Head of caudate nucleus (tissue), 42 donors: ENCODE results near the gene ACIN1.

ENCODE experiments used
- DNase-seq, 42 donors: peaks; one replicate each; pipeline versions ENCODE4 v3.0.0 to v3.0.0-alpha.2; 2020 to 2021; ENCODE audit warnings: mixed read lengths in 7 of 42
- intact Hi-C: fragments of 100-400 bp; cut with DNase I; formaldehyde crosslinking; loops from one replicate; pipeline ENCODE4 v1.15.0; 2022

ACIN1 gene

DNA sequence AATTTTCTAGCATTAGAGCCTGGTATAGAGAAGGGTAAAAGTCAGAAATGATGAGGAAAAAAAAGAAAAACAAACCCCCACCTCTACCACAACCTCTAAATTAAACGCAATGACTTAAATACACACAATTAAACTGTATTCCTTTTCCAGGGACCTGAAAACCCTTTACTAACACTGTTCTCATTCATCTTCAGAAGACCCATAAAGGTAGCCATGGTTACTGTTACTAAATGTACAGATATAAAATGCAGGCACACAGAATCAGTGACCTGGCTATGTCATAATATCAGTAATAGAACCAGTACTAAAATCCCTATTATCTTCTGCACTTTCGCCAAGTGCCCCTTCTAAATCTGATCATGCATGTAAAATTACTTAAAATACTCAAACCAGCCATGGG, 1.4 kb downstream of the ACIN1 start:
- no peak for DNase-seq
- intact Hi-C loops: loop anchor here (10.0 kb wide), 1 partner anchor 211 kb away; the partner anchor contains the start of genes BCL2L2 and PPP1R3E

DNA sequence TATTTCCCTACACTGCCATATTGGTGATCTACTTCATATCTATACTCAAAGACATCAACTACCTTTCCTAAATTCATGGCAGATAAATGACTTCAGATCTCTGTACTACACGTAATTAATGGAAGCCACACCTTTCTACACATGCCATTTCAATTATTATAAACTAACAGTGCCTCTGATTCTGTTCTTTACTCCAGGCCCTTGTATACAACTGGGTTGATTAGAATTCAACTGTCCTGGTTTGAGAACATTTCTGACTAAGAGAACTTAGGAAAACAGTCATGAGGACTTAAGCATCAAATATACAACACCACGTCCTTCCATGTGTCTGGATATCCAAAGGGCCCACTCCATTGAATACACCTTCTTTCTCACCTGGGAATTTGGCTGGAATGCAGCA, 1.8 kb downstream of the ACIN1 start:
- DNase-seq: no peak
- intact Hi-C loops: loop anchor here (10.0 kb wide), 1 partner anchor 212 kb away; the partner anchor contains the start of genes BCL2L2 and PPP1R3E

DNA sequence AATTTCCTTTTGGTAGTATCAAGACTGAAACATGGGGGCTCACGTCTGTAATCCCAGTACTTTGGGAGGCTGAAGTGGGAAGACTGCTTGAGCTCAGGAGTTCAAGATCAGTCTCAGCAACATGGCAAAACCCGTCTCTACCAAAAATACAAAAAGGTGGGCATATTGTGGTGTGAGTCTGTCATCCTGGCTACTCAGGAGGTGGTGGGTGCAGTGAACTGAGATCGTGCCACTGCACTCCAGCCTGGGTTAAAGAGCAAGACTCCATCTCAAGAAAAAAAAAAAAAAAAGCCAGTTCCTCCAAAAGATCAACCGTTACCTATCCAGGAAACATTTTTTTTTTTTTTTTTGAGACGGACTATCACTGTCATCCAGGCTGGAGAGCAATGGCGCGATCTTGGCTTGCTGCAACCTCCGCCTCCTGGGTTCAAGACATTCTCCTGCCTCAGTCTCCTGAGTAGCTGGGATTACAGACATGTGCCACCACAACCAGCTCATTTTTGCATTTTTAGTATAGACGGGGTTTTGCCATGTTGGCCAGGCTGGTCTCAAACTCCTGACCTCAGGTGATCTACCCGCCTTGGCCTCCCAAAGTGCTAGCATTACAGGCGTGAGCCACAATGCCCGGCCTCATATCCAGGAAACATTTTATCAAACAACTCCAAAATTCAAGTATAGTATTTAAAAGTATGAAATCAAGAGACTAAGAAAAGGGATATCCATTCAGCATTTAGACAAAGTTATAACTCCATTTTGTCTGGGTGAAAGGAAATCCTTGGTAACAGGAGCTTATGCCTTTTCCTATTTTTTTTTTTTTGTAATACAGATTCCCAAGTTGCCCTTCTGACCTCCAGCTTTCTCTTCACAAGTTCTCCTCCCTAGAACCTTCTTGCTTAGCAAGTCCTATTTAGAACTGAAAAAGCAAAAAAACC, 3.4 kb downstream of the ACIN1 start:
- no peak for DNase-seq
- intact Hi-C loops: loop anchor here (10.0 kb wide), 1 partner anchor 213 kb away; the partner anchor contains the start of genes BCL2L2 and PPP1R3E

DNA sequence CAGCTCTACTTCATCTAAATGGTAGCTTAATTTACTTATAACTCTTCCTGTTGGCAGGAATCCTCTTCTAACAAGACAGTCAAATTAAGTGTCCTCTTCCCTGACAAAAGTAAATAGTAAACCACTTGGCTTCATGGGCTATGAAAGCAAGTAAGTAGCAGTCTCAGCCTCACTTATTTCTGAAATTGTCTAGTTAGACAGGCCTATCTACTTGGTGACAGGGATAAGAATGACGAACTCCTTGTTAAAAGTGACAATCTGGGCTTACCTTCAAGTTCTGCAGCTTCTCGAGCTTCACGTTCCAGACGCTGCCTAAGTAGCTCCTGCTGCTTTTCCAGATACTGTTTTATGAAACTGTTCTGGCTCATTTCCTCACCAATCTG, 4.7 kb downstream of the ACIN1 start:
- no peak for DNase-seq
- intact Hi-C loops: loop anchor here (10.0 kb wide), 1 partner anchor 215 kb away; the partner anchor contains the start of genes BCL2L2 and PPP1R3E

DNA sequence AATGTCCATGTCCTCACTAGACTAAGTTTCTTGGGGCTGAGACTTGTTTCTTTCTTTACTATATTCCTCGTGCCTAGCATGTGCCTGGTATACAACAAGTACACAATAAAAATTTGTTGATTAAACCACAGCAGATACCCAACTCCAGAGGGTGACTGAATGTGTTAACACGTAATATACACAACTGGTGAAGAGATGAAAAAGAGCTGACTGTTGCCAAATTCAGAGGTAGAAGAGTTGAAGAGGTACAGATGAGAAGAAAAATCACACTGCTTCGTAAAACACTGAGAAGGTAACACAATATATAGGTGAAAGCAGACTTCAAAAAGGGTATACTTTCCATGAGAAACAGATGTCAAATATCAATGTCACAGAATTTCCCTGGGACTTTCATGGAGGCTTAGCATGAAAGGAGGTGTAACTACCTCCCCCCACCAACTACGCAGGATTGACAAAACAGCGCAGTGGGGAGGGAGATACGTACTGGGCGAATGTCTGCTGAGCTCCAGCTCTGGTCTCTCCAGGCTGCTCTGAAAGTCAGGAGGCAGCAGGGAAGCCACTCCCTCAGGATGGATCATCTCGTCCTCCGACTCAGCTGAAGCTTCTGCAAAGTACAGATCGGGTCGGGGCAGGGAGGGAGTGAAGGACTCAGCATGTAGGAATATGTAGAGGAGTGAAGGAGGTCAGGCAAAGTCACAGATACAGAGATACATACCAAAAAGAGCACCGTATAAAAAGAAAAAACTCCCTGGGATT, 5.3 kb downstream of the ACIN1 start:
- intact Hi-C loops: loop anchor here (10.0 kb wide), 1 partner anchor 215 kb away; the partner anchor contains the start of genes BCL2L2 and PPP1R3E
- no peak for DNase-seq

DNA sequence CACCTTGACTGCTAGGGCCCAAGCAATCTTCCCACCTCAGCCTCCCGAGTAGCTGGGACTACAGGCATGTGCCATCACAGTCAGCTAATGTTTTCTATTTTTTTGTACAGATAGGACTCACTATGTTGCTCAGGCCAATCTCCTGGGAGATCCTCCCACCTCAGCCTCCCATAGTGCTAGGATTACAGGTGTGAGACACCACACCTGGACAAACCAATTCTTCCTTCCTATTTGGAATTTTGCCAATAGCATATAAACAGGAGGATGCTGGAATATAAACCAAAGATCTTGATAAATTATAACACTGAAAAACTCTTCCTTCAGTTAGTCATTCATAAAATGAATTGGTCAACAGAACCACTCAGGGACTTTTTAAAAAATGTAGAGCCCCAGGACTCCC, 8.4 kb downstream of the ACIN1 start:
- no peak for DNase-seq
- intact Hi-C loops: no loop called here

DNA sequence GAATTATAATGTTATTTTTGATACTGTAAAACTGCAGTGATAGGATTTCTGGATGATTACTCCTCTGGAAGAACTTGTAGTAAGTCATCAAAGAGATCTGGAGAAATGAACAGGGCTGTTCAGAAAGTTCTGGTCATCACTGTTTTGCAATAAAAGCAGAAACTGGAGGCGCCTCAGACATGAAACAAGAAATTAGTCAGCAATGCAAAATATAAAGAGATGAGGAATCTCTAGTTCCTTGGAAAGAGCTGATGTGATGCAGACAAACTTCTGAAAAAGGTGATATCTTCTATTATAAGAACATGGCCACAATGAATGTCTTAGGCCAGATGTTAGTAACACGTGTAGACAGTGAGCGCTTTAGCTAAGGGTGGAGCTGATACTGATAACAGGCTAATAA, 9.5 kb downstream of the ACIN1 start:
- intact Hi-C loops: no loop called here
- no peak for DNase-seq

GRCh38 chr14:23080474-23080873, 14.5 kb downstream of the ACIN1 start:
- intact Hi-C loops: no loop called here
- no peak for DNase-seq

- DNase-seq: no peak
- intact Hi-C loops: loop anchor here (10.0 kb wide), 1 partner anchor 105 kb away; the partner anchor contains the start of gene SLC7A8
These were observed 15.2 kb downstream of the ACIN1 start for GRCh38 chr14:23079716-23080115.

- peak in 13 of 42 donors; percentile 29 to 79 (median 55) for DNase-seq
- intact Hi-C loops: loop anchor here (10.0 kb wide), 1 partner anchor 106 kb away; the partner anchor contains the start of gene SLC7A8
These were observed 16.2 kb downstream of the ACIN1 start for GRCh38 chr14:23078692-23079116.

- intact Hi-C loops: loop anchor here (10.0 kb wide), 1 partner anchor 107 kb away; the partner anchor contains the start of gene SLC7A8
- DNase-seq: no peak
These were observed 17.0 kb downstream of the ACIN1 start for GRCh38 chr14:23077962-23078361.

GRCh38 chr14:23076785-23077408, 18.0 kb downstream of the ACIN1 start:
- intact Hi-C loops: loop anchor here (10.0 kb wide), 1 partner anchor 108 kb away; the partner anchor contains the start of gene SLC7A8

GRCh38 chr14:23074906-23075305, 20.0 kb downstream of the ACIN1 start:
- no peak for DNase-seq
- intact Hi-C loops: loop anchor here (10.0 kb wide), 1 partner anchor 110 kb away; the partner anchor contains the start of gene SLC7A8

More at GRCh38 chr14:23076785-23077408, 18.0 kb downstream of the ACIN1 start:
- DNase-seq: peak in 4 of 42 donors; percentile 20 to 71 (median 49)

DNA sequence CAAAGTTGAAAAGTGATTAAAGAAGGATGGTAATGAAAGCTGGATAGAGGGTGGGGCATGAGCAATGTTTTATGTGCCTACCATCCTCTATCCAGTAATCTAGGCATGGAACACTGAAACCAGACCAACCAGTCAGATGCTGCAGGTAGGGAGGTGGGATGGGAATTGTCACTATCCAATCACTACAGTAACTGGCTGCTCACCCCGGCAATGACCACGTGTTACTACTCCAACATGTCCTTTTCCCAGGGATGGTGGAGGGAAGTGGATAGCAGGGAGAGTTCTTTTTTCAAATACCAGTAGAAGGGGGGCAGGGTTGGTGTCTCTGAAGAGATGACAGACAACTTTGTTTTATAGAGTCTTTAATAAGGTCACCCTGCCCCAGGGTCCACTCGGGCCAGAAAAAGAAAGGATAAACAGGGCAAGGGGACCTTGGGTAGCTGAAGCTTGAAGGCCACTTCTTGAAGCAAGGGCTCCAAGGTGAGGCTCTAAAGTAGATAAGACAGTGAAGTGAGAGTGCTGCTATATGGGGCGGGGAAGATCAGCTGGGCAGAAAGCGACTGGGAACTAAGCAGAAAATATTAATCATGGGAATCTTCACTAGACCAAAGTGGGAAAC, 22.9 kb downstream of the ACIN1 start:
- intact Hi-C loops: loop anchor here (10.0 kb wide), 1 partner anchor 113 kb away; the partner anchor contains the start of gene SLC7A8
- DNase-seq: peak in 1 of 42 donors; percentile 8

DNA sequence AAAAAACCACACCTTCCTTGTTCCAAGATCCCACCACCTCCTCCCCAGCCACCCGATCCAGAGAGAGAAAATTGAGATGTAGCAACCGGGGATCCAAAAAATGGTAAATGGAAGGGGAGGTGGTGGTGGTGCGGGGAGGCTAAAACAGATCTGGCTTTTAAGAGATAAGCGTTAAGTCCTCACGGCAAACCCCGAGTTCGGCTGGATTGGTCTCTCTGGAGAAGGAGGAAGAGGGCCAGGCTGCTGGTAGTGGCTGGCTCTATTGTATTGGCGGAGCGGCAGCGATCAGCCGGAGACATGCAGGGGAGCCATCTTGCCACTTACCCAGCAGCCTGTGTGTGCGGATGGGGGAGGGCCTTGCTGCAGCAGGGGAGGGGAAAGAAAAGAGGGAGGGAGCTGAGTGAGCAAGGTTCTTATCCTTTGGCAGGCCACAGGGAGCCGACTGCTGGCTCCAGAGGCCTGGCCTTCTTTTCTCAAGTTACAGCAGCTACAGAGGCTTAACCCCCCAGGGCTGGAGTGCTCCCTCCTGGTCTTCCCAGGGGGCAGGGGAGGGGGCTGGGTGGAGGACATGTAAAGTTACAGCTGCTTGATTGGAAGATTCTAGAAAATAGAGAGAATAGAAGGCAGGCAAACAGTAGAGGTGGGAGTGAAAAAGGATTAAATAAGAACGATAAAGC, 23.6 kb downstream of the ACIN1 start:
- DNase-seq: peak; percentile 67 to 96 (median 87)
- intact Hi-C loops: loop anchor here (10.0 kb wide), 1 partner anchor 113 kb away; the partner anchor contains the start of gene SLC7A8

- intact Hi-C loops: loop anchor here (10.0 kb wide), 1 partner anchor 114 kb away; the partner anchor contains the start of gene SLC7A8
These were observed 24.4 kb downstream of the ACIN1 start for GRCh38 chr14:23070262-23071129.

More at GRCh38 chr14:23070262-23071129, 24.4 kb downstream of the ACIN1 start:
- peak in 1 of 42 donors; percentile 10 for DNase-seq
